HG03175 (cell line): ENCODE measurements around the gene PDGFRB.

Experiments
- ATAC-seq: cut with Tn5 transposase; IDR thresholded peaks from one replicate; pipeline ENCODE4 v1.9.1; 2021; ENCODE audit warnings: mild to moderate bottlenecking, moderate library complexity; ENCODE audit not compliant: unreplicated experiment

The PDGFRB gene

DNA sequence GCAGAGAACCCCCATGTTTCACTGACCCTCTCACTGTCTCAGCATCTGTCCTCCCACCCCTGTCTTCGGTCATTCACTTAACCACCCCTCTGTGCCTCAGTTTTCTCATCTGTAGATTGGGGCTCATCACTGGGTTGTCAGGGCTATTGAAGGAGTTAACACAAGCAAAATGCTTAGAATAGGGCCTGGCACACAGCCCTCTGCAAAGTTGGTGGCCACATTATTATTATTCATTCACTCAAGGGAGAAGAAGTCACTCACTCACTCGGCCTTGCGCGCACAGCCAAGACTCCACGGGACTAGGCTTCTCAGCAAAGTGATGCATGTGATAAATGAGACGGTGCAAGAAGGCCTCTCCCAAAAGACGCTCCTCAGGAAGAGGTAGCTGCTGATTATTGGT lies 8.0 kb downstream of the PDGFRB start:
- ATAC-seq: no peak

- no peak for ATAC-seq
Measured at GRCh38 chr5:150146862-150147601, 8.6 kb downstream of the PDGFRB start.

DNA sequence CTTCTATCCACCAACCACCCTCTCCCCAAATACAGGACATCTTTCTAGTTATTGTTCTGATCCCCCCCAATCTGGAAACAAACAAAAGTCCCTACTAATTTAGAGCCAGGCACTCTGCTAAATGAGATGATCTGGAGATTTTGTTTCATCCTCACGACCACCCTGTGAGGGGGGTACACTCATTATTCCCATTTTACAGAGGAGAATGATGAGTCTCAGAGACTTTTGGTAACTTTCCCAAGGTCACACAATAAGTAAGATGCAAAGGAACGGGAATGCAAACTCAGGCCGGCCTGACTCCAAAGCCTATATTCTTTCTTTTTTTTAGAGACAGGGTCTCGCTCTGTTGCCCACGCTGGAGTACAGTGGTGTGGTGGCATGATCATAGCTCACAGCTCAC lies 9.4 kb downstream of the PDGFRB start:
- no peak for ATAC-seq

- no peak for ATAC-seq
Measured at GRCh38 chr5:150144879-150145278, 10.8 kb downstream of the PDGFRB start.

- ATAC-seq: no peak
Measured at GRCh38 chr5:150144246-150144801, 11.3 kb downstream of the PDGFRB start.

- ATAC-seq: no peak
Measured at GRCh38 chr5:150143350-150144245, 12.0 kb downstream of the PDGFRB start.

DNA sequence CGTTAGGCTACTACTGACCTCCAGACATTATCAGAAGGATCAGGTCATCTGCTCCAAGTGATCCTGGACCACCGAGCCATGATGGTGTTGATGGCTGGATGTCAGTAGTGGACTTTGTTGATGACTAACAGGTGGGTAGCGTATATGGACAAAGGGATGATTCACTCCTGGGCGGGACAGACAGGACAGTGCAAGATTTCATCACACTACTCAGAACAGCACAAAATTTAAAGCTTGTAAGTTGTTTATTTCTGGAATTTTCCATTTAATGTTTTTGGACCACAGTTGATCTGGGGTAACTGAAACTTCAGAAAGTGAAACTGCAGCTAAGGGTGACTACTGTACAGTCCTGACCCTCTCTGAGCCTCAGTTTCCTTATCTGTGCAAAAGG lies 12.7 kb downstream of the PDGFRB start:
- ATAC-seq: no peak

DNA sequence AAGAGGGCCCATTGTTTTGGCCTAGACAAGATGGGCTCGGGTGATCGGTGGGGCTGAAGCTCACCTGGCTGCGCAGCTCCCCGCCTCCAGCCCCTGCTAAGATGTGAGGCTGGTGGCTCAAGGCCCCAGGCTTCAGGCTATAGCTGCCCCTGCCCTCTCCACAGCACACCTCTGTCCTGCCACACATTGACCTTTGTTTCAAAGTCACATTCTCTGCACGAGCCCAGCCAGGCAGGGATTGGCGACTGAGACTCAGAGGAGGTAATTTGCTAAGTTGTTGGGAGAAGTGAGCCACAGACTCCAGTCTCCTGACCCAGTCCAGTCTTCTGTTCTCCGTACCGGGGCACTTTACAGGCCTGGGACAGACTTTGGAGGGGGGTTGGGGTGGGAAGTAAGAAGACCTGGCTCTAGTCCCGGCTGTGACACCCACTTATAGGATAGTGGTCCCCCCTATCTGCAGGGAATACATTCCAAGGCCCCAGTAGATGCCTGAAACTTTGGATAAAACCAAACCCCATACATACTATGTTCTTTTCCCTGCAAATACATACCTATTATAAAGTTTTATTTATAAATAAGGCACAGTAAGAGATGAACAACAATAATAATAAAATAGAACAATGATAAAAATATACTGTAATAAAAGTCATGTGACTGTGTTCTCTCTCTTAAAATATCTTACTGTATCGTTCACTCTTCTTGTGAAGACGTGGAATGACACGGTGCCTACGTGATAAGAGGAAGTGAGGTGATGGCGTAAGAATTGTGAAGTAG lies 13.3 kb downstream of the PDGFRB start:
- ATAC-seq: no peak

DNA sequence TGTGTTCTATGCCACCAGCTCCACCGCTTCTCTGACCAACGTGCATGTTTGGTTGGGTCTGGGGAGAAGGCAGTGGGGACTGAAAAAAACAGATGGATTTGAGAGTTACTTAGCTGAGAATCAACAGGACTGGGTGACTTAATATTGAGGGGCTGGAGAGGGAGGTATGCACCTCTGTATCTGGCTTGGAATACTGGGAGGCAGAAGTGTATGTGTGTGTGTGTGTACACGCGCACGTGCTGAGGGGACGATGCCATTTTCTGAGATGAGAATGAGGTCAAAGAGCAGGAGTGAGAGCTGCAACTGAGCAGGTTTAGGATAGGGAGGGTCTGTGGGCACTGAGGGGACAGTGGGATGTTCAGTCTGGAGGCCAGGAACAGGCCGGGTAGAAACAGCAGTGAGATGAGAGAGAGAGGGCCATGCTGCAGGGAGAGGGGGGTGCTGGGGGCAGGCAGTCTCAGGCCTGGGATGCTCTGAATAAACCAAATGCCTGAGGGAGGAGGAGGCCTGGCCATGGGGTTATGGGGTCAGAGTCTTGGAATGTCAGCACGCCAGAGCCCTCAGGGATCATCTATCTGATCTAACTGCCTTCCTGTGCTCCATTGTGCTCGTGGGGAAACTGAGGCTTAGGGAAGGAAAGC lies 14.0 kb downstream of the PDGFRB start:
- ATAC-seq: no peak

DNA sequence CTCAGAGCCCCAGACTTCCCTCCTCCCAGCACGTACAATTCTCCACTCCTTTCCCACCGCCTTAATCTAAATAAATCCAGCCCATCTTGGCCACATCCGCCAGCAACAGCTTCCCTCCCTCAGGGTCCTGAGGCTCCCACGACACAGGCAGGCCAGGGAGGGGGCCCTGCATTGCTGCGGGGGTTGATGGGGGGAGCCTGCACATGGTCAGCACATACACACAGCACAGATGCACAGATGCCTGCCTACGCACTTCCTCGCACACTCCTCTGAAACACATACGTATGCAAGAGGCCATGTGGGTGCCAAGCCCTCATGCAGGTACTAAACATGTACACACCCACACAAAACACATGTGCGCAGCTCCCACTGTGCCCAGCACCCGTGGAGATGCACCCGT lies 14.8 kb downstream of the PDGFRB start:
- no peak for ATAC-seq

GRCh38 chr5:150139334-150139733 lies 16.3 kb downstream of the PDGFRB start:
- no peak for ATAC-seq

DNA sequence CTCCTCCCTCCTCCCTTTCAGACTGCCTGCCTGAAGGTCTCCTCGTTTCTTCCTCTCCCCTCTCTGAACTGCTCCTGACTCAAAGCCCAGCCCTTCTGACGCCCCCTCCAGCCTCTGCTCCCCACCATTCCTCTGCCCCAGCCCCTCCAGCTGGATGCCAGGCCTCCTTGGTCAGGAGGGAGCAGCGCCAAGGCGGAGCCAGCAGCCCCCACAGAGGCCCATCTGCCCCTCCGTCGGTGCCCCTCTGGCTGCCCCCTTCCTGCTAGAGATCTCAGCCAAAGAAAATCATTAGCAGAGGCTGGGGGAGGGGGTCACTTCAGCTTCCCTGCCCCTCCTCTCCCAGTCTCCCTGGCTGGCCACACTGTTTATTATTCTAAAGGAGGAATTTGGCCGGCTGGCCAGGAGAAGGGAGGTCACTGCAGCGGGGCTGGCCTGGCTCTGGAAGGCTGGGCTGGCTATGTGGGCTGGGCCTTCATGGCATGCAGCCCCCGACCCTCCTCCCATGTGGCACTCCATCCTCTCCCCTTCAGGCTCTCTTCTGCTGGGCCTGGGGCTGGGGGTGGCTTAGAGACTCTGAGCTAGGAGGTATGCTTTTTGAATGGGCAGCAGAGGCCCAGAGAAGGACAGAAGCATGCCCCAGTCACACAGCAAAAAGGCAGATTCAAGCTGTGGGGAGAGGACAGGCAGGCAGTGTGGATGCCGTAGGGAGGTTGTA lies 16.9 kb downstream of the PDGFRB start:
- ATAC-seq: no peak

DNA sequence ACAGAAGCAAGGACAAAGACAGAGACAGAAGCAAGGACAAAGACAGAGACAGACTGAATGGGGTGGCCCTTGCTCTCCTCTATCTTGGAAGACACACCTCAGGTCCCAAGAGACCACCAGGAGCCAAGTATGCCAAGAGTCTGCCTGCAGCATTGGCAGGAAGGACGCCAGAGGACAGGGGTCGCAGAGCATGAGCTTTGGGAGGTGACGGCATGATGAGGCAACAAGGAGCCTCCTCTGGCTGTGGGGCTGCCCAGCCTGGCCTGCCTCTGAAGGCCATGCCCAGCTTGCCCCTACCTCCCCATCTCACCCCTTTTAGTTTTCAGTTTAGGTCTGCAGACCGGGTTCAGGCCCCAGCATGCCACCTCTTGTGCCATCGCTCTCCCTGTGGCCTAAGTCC lies 17.6 kb downstream of the PDGFRB start:
- no peak for ATAC-seq

DNA sequence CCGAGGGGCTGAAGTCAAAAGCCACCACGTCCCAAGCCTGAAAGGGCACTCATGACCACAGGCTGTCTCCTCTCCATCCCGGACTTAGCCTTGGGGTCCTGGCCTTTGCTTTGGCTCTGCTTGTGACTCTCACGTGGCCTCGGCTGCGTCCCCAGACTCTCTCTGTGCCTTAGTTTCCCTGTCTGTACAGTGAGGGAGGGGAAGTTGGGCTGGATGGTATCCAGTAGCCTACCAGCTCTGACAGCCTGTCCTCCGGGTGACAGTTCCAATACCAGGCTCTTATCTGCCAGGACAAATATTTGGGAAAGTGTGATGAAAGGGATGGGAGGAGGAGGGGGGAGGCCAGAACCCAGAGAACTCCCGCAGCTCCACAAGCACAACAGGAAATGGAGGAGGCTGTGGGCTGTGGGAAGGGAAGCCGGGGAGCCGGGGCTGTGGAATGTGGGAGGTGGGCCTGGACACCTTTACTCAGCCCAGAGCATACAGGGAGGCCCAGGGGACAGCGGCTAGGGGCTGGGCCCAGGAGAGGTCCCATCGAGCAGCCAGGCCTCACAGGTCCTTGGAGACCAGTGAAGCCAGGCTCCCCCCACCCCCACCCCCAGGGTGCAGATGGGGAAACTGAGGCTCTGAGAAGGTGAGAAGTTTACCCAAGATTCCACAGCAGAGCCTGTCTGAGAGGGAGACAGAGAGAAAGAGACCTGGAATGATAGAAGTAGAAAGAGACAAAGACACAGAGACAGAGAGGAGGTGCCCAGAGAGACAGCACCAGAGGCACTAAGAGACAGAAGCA lies 18.3 kb downstream of the PDGFRB start:
- ATAC-seq: no peak

- ATAC-seq: no peak
Measured at GRCh38 chr5:150136305-150137167, 19.1 kb downstream of the PDGFRB start.

- no peak for ATAC-seq
Measured at GRCh38 chr5:150135557-150136304, 19.9 kb downstream of the PDGFRB start.

DNA sequence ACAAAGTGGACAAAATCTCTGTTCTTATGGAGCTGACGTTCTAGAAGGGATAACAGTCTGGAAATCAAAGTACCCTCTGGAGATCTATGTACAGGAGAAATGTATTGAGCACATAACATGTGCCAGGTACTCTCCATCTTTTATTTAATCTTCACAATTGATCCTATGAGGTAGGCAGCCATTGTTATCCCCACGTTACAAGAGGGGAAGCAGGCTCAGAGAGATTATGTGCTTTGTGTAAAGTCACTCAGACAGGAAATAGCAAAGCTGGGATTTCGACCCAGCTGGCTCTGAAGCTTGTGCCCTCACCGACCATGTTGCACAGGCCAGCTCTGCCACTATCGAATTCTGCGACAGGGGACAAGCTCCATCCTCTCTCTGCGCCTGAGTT lies 21.5 kb downstream of the PDGFRB start:
- no peak for ATAC-seq
